Ishikawa (cell line): ENCODE results near the gene TBC1D12.

Experiments
- CEBPB ChIP-seq: IDR thresholded peaks from 2 replicates; pipeline ENCODE4 v1.6.1; 2012
- CREB1 ChIP-seq: IDR thresholded peaks from 2 replicates; pipeline ENCODE4 v1.6.1; 2012; ENCODE audit warnings: low read depth
- EGR1 ChIP-seq: IDR thresholded peaks from 2 replicates; pipeline ENCODE4 v1.6.1; 2012
- EP300 ChIP-seq: IDR thresholded peaks from 2 replicates; pipeline ENCODE4 v1.6.1; 2012; ENCODE audit warnings: borderline replicate concordance
- FOXM1 ChIP-seq: IDR thresholded peaks from 2 replicates; pipeline ENCODE4 v1.6.1; 2012; ENCODE audit warnings: low read depth, borderline replicate concordance
- MAX ChIP-seq: IDR thresholded peaks from 2 replicates; pipeline ENCODE4 v1.6.1; 2012
- NFIC ChIP-seq: IDR thresholded peaks from 2 replicates; pipeline ENCODE4 v1.6.1; 2012
- RAD21 ChIP-seq: IDR thresholded peaks from 2 replicates; pipeline ENCODE4 v1.6.1; 2012; ENCODE audit warnings: low read depth
- REST ChIP-seq: IDR thresholded peaks from 2 replicates; pipeline ENCODE4 v1.6.1; 2012; ENCODE audit warnings: low read depth, mild to moderate bottlenecking
- TAF1 ChIP-seq: IDR thresholded peaks from 2 replicates; pipeline ENCODE4 v1.6.1; 2012; ENCODE audit warnings: low read depth, mild to moderate bottlenecking
- TCF12 ChIP-seq: IDR thresholded peaks from 2 replicates; pipeline ENCODE4 v1.6.1; 2012; ENCODE audit warnings: low read depth
- TEAD4 ChIP-seq: IDR thresholded peaks from 2 replicates; pipeline ENCODE4 v1.6.1; 2012
- USF1 ChIP-seq: IDR thresholded peaks from 2 replicates; pipeline ENCODE4 v1.6.1; 2012
- YY1 ChIP-seq: IDR thresholded peaks from 2 replicates; pipeline ENCODE4 v1.6.1; 2012; ENCODE audit warnings: low read depth
- ZBTB7A ChIP-seq: IDR thresholded peaks from 2 replicates; pipeline ENCODE4 v1.6.1; 2012; ENCODE audit warnings: low read depth

The TBC1D12 gene

GRCh38 chr10:94439275-94439861, 37.0 kb downstream of the TBC1D12 start:
- TF ChIP-seq TEAD4 (no peak), TAF1 (no peak), CEBPB (no peak), REST (no peak), MAX (no peak), USF1 (no peak), CREB1 (no peak), FOXM1 (no peak), YY1 (no peak), NFIC (0 out of 2 replicates have a peak, but pooled peaks have one; percentile 12), RAD21 (0 out of 2 replicates have a peak, but pooled peaks have one; percentile 24), ZBTB7A (no peak), EGR1 (no peak), TCF12 (no peak), EP300 (no peak)

GRCh38 chr10:94440096-94440495, 37.8 kb downstream of the TBC1D12 start:
- TF ChIP-seq EP300 (no peak), TCF12 (no peak), YY1 (no peak)

- TF ChIP-seq ZBTB7A (no peak), REST (no peak), RAD21 (no peak), MAX (no peak), TEAD4 (no peak), CEBPB (no peak), EP300 (no peak), EGR1 (no peak), NFIC (no peak), YY1 (no peak), CREB1 (no peak), FOXM1 (no peak), TCF12 (no peak)
Measured at GRCh38 chr10:94443047-94443446, 40.7 kb downstream of the TBC1D12 start.

GRCh38 chr10:94443549-94443948, 41.2 kb downstream of the TBC1D12 start:
- no peak for TF ChIP-seq CREB1
- no peak for TF ChIP-seq NFIC
- TF ChIP-seq TEAD4, result no peak
- no peak for TF ChIP-seq FOXM1
- TF ChIP-seq REST, result no peak
- TF ChIP-seq USF1, result no peak

- TF ChIP-seq TCF12 (no peak), MAX (no peak), FOXM1 (no peak), CEBPB (no peak), USF1 (no peak), RAD21 (no peak), EP300 (no peak), EGR1 (no peak), TEAD4 (no peak), YY1 (no peak), TAF1 (no peak), REST (no peak), NFIC (no peak), ZBTB7A (no peak), CREB1 (no peak)
Measured at GRCh38 chr10:94450782-94451181, 48.4 kb downstream of the TBC1D12 start.
